Endothelial cell of umbilical vein (primary cell): Measurements from ENCODE around the gene OR5D16. TPM values are rescaled to one million over a fixed set of nuclear protein-coding genes. Genes with fewer than 3 reads are reported as not detected.

Experiments
- BruUV-seq: library from RNA; stranded (reverse); fragments of 400-500 nt; replicated peaks from 2 replicates; lab custom pipeline; 2021; lab: Mats Ljungman, UMichigan
- CTCF ChIA-PET: fragments of 300-600, 350-600 bp; sonication (Branson Sonifier 250); formaldehyde crosslinking; loops from one replicate; lab custom pipeline; 2021; ENCODE audit warnings: antibody characterized with exemption, inconsistent platforms; lab: Charles Lee
- POLR2A ChIA-PET: fragments of 300-600, 350-600 bp; sonication (Branson Sonifier 250); formaldehyde crosslinking; loops from one replicate; lab custom pipeline; 2021; ENCODE audit warnings: antibody characterized with exemption, inconsistent platforms; lab: Charles Lee
- DNase-seq: peaks from one replicate; pipeline ENCODE4 v3.0.0-alpha.2; 2011; ENCODE audit warnings: low read depth, low spot score
- FAIRE-seq: peaks from 2 replicates; lab custom pipeline; 2011; peaks lifted over from hg19 to GRCh38; lab: Jason Lieb, UNC
- H2AFZ ChIP-seq: 2 replicates; pipeline ENCODE4 v1.6.0; 2012; ENCODE audit warnings: low read depth, low read length, control low read depth, inconsistent platforms
- H3K27ac ChIP-seq: 2 replicates; pipeline ENCODE4 v1.5.1; 2011; ENCODE audit warnings: low read depth, mild to moderate bottlenecking, control low read depth, low read length, moderate library complexity; ENCODE audit not compliant: insufficient read depth
- H3K27me3 ChIP-seq, 2 experiments: 2 replicates each; pipeline versions ENCODE4 v1.6.0 to v1.6.1; 2011; ENCODE audit warnings: low read length in 2 of 2, mixed read lengths in 1 of 2; ENCODE audit not compliant: control insufficient read depth in 2 of 2, insufficient read depth in 2 of 2
- H3K36me3 ChIP-seq, 2 experiments: 2 replicates in 1 of 2; 3 replicates in 1 of 2; pipeline ENCODE4 v1.5.1; 2011; ENCODE audit warnings: low read length in 2 of 2, mild to moderate bottlenecking in 1 of 2, moderate library complexity in 1 of 2; ENCODE audit not compliant: control insufficient read depth in 2 of 2, insufficient read depth in 2 of 2; ENCODE audit errors: extremely low read depth in 1 of 2
- H3K4me1 ChIP-seq: 3 replicates; pipeline ENCODE4 v1.5.1; 2011; ENCODE audit warnings: mild to moderate bottlenecking, low read length; ENCODE audit not compliant: control insufficient read depth, insufficient read depth; ENCODE audit errors: extremely low read depth
- H3K4me2 ChIP-seq: 2 replicates; pipeline ENCODE4 v1.6.1; 2011; ENCODE audit warnings: low read length, control low read depth, mixed read lengths; ENCODE audit not compliant: insufficient read depth
- H3K4me3 ChIP-seq, 3 experiments: fragments of 200-600 bp in 1 of 3; sonication (generic), shearing (Covaris generic) in 1 of 3; replicated peaks in 1 of 3; 2 replicates each; pipeline ENCODE4 v1.5.1; 2011 to 2016; ENCODE audit warnings: control low read depth in 3 of 3, low read length in 3 of 3, mild to moderate bottlenecking in 2 of 3, inconsistent platforms in 1 of 3, low read depth in 1 of 3, moderate library complexity in 1 of 3; ENCODE audit not compliant: insufficient read depth in 1 of 3
- H3K79me2 ChIP-seq: 2 replicates; pipeline ENCODE4 v1.6.0; 2012; ENCODE audit warnings: low read length, inconsistent platforms; ENCODE audit not compliant: control insufficient read depth, insufficient read depth
- H3K9ac ChIP-seq: replicated peaks from 2 replicates; pipeline ENCODE3; 2011; ENCODE audit warnings: low read length, control low read depth; ENCODE audit not compliant: insufficient read depth; ENCODE audit errors: extremely low read depth
- H3K9me1 ChIP-seq: replicated peaks from 3 replicates; pipeline ENCODE4 v1.6.0; 2011; ENCODE audit warnings: mild to moderate bottlenecking, low read length; ENCODE audit not compliant: control insufficient read depth, insufficient read depth; ENCODE audit errors: extremely low read depth
- H3K9me3 ChIP-seq: replicated peaks from 2 replicates; pipeline ENCODE4 v1.5.1; 2012; ENCODE audit warnings: low read length, inconsistent platforms; ENCODE audit not compliant: control insufficient read depth, insufficient read depth
- H4K20me1 ChIP-seq: replicated peaks from 2 replicates; pipeline ENCODE3; 2011; ENCODE audit warnings: mild to moderate bottlenecking, low read length; ENCODE audit not compliant: control insufficient read depth, insufficient read depth; ENCODE audit errors: extremely low read depth
- EZH2 ChIP-seq: IDR thresholded peaks from 2 replicates; pipeline ENCODE4 v1.6.1; 2012; ENCODE audit warnings: borderline replicate concordance, low read depth, mild to moderate bottlenecking, moderate library complexity, low read length, inconsistent platforms; ENCODE audit not compliant: severe bottlenecking
- FOS ChIP-seq: IDR thresholded peaks from 2 replicates; pipeline ENCODE4 v1.6.1; 2011; ENCODE audit warnings: mild to moderate bottlenecking, low read length, moderate library complexity, borderline replicate concordance; ENCODE audit not compliant: insufficient read depth
- GATA2 ChIP-seq: IDR thresholded peaks from 2 replicates; pipeline ENCODE4 v1.7.0; 2011; ENCODE audit warnings: low read depth, mild to moderate bottlenecking, moderate library complexity, mixed read lengths, low read length; ENCODE audit not compliant: insufficient read length, insufficient read depth
- JUN ChIP-seq: IDR thresholded peaks from 2 replicates; pipeline ENCODE4 v1.6.1; 2011; ENCODE audit warnings: borderline replicate concordance, low read depth; ENCODE audit not compliant: insufficient read length, insufficient read depth
- MYC ChIP-seq: IDR thresholded peaks from one replicate; pipeline ENCODE4 v1.6.1; 2011; ENCODE audit warnings: mild to moderate bottlenecking, low read depth, low read length
- POLR2A ChIP-seq: IDR thresholded peaks from 2 replicates; pipeline ENCODE4 v1.6.1; 2012; ENCODE audit warnings: low read depth, mild to moderate bottlenecking, control low read depth, low read length
- POLR2AphosphoS5 ChIP-seq: IDR thresholded peaks from 2 replicates; pipeline ENCODE4 v1.6.1; 2012; ENCODE audit warnings: low read depth, mild to moderate bottlenecking, control low read depth, low read length, moderate library complexity; ENCODE audit not compliant: insufficient read depth
- dilution Hi-C: fragments of 300-500 bp; cut with MboI; formaldehyde crosslinking; loops from one replicate; pipeline ENCODE4 v1.15.0; 2019; ENCODE audit warnings: low sequenced_read_pairs; ENCODE audit not compliant: extremely low pct_ligation_motif_present
- intact Hi-C: fragments of 100-400 bp; cut with micrococcal nuclease; formaldehyde crosslinking; loops from one replicate; pipeline ENCODE4 v1.10.0; 2022
- polyA plus RNA-seq, 4 experiments: library from polyadenylated mRNA; depleted of rRNA in 3 of 4; stranded (reverse) in 3 of 4; unstranded in 1 of 4; fragments of >200 nt; gene quantifications; 2 replicates each; pipeline versions ENCODE4 v1.2.1 to v1.2.3, GENCODE V29; 2011 to 2012; ENCODE audit warnings: missing spikeins in 1 of 4
- total RNA-seq: library from RNA; stranded (reverse); gene quantifications from 2 replicates; pipeline ENCODE4 v1.2.3, GENCODE V29; 2021
- TF ChIP-seq, protein P1 (sequence below), 2 donors: IDR thresholded peaks; 1 replicate in 1 of 2; 2 replicates in 1 of 2; pipeline ENCODE4 v1.5.1; 2011; ENCODE audit warnings: low read length in 2 of 2, mild to moderate bottlenecking in 2 of 2, moderate library complexity in 2 of 2, control low read depth in 1 of 2, inconsistent platforms in 1 of 2, low read depth in 1 of 2; ENCODE audit not compliant: insufficient read depth in 1 of 2; ENCODE audit errors: extremely low read depth in 1 of 2
- TF ChIP-seq, protein P2 (sequence below): IDR thresholded peaks from 2 replicates; pipeline ENCODE4 v1.6.1; 2011; ENCODE audit not compliant: insufficient read depth, insufficient read length

OR5D16 gene
- total and polyA plus RNA-seq, 2 donors (not counting 3 experiments of a cell fraction or from before 2014, with no cell fraction given), result not detected

DNA sequence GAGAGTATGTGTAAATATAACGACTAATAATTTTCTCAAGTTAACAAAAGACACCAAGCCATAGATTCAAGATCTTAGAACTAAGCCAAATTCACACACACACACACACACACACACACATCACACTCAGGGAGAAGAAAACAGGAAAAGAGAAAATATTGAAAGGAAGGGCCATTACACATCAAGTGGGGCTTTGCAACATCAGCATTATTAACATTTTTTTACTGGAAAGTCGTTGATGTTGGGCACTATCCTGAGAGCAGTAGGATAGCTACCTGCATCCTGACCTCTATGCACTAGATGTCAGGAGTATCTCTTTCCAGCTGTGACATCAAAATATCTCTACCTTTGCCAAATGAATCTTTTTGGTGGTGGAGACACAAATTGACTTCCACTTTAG lies 8.9 kb downstream of the OR5D16 start:
- H3K9me3 ChIP-seq, result no peaks in the 10 kb centered on the region
- intact Hi-C loops, result no loop called here
- no peak overlapping the region for H3K4me3 ChIP-seq
- no peaks in the 10 kb centered on the region for H3K36me3 ChIP-seq
- dilution Hi-C loops, result no loop called here
- H2AFZ ChIP-seq, result no peak overlapping the region
- no peaks in the 10 kb centered on the region for H4K20me1 ChIP-seq
- H3K27ac ChIP-seq, result no peak overlapping the region
- no peaks in the 10 kb centered on the region for H3K27me3 ChIP-seq
- DNase-seq, result no peak
- no peak overlapping the region for H3K4me2 ChIP-seq
- no peaks in the 10 kb centered on the region for H3K79me2 ChIP-seq
- FAIRE-seq, result no peak
- BruUV-seq, result no TSS peak
- H3K9ac ChIP-seq, result no peak overlapping the region
- H3K9me1 ChIP-seq, result no peaks in the 10 kb centered on the region
- ChIA-PET POLR2A (no interaction called here), CTCF (no interaction called here)
- H3K4me1 ChIP-seq, result no peaks in the 10 kb centered on the region
- TF ChIP-seq EZH2, result no peak

DNA sequence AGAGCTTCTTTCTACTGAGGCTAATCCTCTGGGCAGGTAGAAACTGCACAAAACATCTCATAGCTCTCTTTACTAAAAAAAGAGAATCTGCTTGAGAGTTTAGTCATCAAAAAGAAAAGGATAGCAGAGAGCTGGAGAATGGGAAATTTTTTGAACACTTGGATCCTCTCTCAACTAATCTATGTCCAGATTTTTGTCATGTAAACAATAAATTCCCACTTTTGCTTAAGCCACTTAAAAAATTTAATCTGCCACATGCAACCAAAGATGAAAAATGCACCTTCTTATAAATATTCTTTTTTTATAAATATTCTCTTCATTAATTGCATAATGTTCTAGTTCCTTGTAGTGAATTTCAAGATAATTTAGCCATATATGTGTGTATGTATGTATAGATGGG lies 10.5 kb downstream of the OR5D16 start:
- Histone ChIP-seq H3K9me3 (no peaks in the 10 kb centered on the region), H4K20me1 (no peaks in the 10 kb centered on the region), H3K9me1 (no peaks in the 10 kb centered on the region), H3K79me2 (no peaks in the 10 kb centered on the region), H3K4me1 (no peaks in the 10 kb centered on the region), H3K36me3 (no peaks in the 10 kb centered on the region), H3K27ac (no peak overlapping the region), H3K4me2 (no peak overlapping the region), H3K27me3 (no peaks in the 10 kb centered on the region), H2AFZ (no peak overlapping the region), H3K9ac (no peak overlapping the region), H3K4me3 (no peak overlapping the region)
- dilution Hi-C loops, result no loop called here
- no peak for DNase-seq
- intact Hi-C loops, result no loop called here
- ChIA-PET POLR2A (no interaction called here), CTCF (no interaction called here)
- no peak for TF ChIP-seq GATA2
- no peak for TF ChIP-seq POLR2AphosphoS5
- no peak for TF ChIP-seq JUN
- TF ChIP-seq, protein P1, sequence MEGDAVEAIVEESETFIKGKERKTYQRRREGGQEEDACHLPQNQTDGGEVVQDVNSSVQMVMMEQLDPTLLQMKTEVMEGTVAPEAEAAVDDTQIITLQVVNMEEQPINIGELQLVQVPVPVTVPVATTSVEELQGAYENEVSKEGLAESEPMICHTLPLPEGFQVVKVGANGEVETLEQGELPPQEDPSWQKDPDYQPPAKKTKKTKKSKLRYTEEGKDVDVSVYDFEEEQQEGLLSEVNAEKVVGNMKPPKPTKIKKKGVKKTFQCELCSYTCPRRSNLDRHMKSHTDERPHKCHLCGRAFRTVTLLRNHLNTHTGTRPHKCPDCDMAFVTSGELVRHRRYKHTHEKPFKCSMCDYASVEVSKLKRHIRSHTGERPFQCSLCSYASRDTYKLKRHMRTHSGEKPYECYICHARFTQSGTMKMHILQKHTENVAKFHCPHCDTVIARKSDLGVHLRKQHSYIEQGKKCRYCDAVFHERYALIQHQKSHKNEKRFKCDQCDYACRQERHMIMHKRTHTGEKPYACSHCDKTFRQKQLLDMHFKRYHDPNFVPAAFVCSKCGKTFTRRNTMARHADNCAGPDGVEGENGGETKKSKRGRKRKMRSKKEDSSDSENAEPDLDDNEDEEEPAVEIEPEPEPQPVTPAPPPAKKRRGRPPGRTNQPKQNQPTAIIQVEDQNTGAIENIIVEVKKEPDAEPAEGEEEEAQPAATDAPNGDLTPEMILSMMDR (IDR thresholded peaks at IDR 0.05; ENCODE audit: extremely low read depth in 1 of 2, insufficient read depth in 1 of 2, low read depth in 1 of 2, low read length in 2 of 2), result no peak
- TF ChIP-seq, protein P2, sequence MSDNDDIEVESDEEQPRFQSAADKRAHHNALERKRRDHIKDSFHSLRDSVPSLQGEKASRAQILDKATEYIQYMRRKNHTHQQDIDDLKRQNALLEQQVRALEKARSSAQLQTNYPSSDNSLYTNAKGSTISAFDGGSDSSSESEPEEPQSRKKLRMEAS, result no peak
- no peak for TF ChIP-seq FOS
- TF ChIP-seq MYC, result no peak
- no peak for TF ChIP-seq EZH2
- no peak for TF ChIP-seq POLR2A
- no peak for FAIRE-seq
- no TSS peak for BruUV-seq
